ENCODE results near the gene INSYN2B. TPM values are rescaled to one million over a fixed set of nuclear protein-coding genes. Genes with fewer than 3 reads are reported as not detected.

The INSYN2B gene
- polyA plus RNA-seq, 4 donors = 1.5 to 2.7 (median 2.3) TPM

DNA sequence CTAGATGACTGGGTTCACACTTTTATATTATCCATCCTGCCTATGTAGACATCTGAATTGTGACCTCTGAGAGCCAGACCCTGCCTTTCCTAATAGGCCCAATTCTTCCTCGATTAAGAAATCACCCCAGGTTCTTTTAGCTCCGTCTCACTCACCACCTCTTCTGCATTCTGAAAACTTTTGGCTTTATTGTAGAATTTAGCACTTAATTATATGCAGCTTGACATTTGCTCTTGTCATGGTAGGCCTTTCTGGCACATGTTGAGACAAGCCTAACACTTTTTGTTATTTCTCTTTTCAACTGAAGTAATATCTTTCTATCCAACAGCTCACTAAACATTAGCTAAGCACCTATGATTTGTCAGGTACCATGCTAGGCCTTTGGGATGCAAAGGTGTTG is 163.3 kb downstream of the INSYN2B start:
- DNase-seq (ENCODE audit: low read depth in 4 of 4, low spot score in 2 of 4) = no peak

DNA sequence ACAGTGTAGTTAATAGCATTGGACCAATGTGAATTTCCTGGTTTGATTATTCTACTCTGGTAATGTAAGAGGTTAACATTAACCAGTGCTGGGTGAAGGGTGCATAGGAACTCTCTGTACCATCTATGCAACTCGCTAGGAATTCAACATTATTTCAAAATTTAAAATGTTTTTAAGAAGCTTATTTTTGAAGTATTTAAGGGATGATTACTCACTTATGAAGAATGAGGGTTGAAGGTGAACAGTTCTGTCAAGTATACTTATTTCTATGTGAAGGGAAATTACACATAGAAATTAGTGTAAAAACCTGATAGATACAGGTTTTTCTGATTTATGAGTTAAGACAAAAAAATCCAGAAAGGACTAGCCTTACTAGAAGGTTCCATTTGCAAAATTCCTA is 165.8 kb downstream of the INSYN2B start:
- DNase-seq (ENCODE audit: low read depth in 4 of 4, low spot score in 2 of 4) = no peak

Other genes with a start within 250 kb of the INSYN2B start
- gene FOXI1, start 125.4 kb upstream of the INSYN2B start, polyA plus RNA-seq (ENCODE audit: insufficient read length in 4 of 4) = 1 to 10 TPM; 5.4 to 7.9 (median 7.4) TPM

Data from left renal cortex interstitium (tissue), 4 donors.